LoVo (cell line): ENCODE results near the gene ALDH1L2.
A peak's percentile ranks its signal among the peaks of the same experiment; 100 is the strongest.

Experiments used
- DNase-seq: peaks from one replicate; pipeline ENCODE4 v3.0.0-alpha.2; 2016; ENCODE audit warnings: low spot score

The ALDH1L2 gene

DNA sequence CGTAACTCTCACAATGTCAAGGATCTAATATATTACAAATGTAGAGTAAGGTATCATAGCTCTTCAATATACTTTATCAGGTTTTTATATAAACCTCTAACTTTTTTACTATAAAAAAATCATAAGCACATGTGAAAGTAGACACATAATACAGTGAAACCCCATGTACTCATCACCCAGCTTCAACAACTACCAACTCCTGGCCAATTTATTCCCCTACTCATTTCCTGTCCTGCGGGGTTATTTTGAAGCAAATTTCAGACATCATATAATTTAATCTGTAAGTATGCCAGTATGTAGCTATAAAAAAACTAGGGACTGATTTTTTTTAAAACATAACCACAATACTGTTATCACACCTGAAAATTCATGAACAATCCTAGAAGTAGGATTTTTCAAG, 50.4 kb downstream of the ALDH1L2 start:
- DNase-seq, result no peak

DNA sequence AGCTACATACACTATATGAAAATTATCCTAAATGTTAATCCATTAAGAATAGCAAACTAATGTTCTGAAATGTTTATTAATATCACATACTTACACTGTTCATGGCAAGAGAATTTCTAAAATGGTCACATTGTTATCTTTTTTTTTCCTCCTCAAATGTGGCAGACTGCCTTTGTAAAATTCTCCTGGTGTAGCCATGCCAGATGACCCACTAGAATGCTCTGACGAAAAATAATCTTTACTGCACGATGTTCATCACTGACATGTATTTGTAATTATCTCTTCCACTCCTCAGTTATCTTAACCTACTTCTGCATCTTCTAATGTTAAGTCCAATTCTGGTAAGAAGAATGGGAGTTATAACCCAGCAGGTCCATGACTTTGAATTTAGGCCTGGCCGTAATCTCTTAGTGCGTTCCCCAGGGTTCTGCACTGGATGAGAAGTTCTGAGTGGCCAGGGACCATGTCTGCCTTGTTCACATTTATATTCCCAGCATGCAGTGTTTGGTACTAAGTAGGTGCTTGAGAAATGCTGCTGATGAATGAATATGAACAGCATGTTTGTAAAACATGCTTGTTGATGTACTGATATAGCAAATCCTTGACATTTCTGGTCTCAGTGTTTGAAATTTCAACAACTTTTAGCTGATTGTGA, 51.4 kb downstream of the ALDH1L2 start:
- no peak for DNase-seq

DNA sequence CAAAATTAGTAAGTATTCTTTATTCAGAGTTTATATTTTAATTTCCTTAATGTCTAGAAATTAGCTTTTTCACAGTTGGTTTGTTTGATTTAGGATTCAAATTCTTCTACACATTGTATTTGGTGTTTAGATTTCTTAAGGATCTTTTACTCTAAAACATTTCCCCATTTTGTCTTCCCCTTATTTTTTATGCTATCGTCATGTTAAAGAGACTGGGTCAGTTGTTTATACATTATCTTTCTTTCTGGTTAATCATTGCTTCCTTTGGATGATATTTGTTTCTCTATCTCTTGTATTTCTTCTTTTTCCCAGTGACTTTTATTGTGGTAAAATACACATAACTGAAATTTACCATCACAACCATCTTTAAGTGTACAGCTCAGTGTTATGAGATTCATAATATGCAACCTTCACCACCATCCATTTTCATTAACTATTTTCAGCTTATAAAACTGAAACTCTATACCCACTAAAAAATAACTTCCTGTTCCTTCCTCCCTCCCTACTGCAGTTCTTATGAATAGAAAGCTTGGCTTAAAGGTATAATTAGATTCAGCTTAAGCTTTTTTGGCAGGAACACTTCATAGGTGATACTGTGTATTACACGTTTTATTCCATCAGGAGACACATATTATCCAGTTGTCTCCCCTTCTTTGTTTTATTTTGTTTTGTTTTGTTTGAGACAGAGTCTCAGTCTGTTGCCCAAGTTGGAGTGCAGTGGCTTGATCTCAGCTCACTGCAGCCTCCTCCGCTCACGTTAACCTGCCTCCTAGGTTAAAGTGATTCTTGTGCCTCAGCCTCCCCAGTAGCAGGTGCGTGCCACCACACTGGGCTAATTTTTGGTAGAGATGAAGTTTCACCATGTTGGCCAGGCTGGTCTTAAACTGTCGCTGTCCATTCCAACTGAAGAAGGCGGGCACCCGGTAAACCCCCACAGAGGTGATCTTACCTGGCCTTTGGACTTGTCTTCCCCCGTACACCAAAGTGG, 53.1 kb downstream of the ALDH1L2 start:
- no peak for DNase-seq

DNA sequence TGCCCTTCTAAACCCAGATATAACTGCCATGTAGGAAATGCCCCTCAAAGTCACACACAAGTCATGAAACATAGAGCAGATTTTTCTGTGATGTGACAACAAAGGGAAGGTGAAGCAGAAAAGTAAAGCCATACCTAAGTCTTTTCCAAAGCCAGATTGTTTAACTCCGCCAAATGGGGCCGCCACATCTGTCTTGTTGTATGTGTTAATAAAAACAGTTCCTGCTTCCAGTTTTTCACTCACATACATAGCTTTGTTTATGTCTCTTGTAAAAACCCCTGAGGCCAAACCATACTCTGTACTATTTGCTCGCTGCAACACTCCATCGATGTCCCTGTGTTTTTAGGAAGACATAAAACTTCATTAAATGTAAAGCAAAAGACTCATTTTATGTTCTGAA, 57.8 kb downstream of the ALDH1L2 start:
- no peak for DNase-seq

DNA sequence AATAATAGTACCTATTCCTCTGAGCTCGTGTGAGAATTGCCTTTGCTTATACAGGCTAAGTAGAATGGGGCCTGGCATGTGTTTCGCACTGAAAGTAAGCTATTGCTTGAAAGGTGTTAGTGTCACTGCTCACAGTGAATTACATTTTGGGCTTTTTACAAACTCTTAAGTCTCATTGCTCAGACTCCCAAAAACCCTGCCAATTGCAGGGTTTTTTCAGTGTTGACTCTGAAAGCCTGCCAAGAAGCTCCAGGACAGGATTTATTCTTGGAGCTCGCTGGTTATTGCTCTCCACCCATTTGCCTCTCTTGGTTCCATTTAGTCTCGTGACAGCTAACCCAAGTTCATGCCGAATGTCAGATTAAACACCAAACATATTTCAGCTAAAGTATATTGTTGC, 58.4 kb downstream of the ALDH1L2 start:
- DNase-seq, result no peak

DNA sequence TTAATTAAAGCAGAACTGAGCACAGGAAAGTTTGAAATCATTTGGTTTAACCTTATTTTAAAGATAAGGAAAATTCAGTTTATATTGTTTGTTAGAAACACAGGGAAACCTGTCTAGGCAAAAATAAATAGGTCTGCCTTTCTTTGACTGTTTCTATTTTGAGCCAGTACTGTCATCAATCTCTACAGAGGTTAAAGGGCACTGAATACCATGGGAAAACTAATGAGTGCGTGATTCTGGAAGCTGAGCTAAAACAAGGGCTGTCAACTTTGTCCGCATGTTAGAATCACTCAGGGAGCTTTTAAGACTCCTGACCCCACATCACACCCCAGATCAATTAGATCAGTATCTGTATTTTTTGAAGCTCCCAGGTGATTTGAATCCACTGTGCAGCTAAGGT, 59.3 kb downstream of the ALDH1L2 start:
- DNase-seq, result no peak

DNA sequence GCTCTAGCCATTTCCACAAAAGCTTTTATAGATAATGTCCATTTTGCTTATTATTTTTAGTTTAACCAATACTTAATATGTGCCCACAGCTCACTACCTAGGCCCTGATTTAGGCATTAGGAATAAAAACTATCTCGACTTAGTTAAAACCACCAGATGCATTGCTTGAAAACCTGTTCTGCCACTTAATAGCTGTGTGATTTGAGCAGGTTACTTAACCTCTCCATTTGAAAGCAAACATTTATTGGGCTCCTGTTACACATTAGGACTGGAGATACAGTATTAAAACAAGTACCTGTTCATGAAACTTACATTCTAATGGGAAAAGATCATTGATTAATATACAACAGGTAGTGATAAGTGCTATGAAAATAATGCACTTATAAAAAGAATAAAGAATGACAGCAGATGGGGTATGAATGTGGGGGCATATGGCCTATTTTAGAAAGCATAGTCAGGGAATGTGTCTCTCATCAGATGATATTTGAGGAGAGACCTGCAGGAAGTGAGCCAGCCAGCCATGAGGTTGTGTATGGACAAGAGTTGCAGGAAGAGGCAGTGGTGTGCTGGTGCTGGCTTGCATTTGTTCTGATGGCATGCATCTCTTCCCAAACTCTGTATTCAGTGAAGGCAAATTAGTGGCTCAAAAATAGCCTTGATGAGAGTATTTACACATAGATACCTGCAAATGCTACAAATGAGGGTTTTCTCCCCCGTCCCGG, 63.9 kb downstream of the ALDH1L2 start:
- no peak for DNase-seq

DNA sequence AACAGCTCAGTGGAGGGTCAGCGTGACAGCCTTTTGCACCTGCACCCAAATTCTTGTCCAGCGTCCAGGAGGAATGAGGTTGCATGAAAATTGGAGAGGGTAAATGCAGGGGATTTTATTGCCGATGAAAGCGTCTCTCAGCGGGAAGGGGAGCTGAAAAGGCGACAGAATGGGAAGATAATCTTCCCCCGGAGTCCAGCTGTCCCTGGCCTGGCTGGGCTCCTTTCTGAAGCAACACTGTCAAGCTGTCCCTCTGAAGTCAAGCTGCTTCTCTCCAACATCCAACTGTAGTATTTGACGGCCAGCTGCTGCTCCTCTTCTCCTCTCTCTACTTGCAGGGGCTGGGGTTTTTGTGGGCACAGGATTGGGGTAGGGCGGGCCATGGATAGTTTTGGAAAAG, 65.5 kb downstream of the ALDH1L2 start:
- DNase-seq, result no peak

DNA sequence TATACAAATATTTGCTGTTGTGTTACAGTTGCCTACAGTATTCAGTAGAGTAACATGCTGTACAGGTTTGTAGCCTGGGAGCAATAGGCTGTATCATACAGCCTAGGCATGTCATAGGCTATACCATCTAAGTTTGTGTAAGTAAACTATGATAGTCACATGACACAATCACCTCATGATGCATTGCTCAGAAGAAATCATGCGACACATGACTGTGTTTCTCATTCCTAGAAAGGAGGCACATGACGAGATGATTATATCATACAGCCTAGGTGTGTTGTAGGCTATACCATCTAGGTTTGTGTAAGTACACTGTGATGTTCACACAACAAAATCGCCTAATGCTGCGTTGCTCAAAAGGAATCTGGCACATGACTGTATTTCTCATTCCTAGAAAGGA, 66.2 kb downstream of the ALDH1L2 start:
- DNase-seq, result no peak

DNA sequence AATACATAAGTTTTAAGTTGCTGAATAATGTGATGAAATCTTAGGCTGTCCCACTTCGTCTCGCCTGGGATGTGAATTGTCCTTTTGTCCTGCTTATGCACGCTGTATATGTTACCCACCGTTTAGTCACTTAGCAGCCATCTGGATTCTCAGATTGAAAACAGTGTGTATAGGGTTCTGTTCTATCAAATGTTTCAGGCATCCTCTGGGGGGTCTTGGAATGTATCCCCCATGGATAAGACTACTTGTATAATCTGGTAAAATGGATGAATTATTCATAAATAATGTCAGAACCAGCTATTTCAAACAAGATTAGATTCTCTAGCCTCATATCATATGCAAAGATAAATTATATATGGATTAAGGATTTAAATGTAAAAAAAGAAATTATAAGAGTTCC, 68.7 kb downstream of the ALDH1L2 start:
- DNase-seq, result no peak

DNA sequence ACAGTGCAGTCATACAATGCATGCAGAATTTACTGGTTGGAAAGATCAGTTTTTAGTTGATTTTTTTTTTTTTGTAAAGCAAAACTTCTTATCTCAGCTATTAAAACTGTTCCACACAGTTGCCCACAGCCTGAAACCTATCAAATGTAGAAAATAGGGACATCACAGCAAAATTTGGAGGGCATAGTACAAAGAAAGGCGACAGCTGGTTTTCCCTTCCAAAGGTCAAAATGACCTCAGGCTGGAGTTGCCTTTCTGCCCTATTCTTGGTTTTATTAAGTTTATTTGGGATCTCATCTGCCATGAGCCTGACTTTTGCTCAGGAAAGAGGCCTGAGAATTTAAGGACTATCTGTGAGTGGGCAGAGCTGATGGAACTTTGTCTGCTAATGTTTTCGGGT, 69.7 kb downstream of the ALDH1L2 start:
- no peak for DNase-seq

DNA sequence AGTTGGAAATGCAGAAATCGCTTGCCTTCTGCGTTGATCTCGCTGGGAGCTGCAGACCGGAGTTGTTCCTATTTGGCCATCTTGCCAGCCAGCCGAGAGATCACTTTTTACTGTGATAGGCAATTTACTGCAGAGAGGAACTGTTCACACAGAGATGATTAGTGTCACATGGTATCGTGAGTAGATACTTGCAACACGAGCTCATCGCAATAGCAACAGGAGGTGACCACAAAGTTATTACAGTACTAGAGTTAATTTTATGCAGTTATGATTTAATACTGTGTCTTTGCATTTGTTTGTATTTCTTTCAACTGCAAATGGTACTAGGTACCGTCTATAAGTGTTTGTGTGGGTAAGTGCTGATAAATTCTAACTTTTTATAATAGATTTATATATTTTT, 70.4 kb downstream of the ALDH1L2 start:
- DNase-seq, result peak; percentile 37

DNA sequence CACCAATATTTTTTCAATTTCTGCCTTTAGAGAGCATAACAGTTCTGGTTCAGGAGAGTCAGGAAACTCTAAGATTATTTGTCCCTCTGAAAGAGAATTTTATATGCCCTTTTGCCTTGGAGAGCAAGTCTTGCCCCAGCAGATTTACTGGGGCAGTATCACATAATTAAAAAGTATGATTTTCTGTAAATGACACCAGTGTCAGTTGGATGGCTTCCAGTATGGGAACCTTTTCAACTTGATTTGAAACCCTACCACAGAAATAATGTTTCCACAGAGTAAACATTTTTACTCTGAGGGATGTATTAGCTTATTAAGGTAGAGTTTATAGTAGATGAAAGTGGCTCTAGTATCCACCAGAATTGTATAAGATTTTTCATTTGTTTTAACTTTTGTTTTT, 82.8 kb downstream of the ALDH1L2 start:
- DNase-seq, result no peak

DNA sequence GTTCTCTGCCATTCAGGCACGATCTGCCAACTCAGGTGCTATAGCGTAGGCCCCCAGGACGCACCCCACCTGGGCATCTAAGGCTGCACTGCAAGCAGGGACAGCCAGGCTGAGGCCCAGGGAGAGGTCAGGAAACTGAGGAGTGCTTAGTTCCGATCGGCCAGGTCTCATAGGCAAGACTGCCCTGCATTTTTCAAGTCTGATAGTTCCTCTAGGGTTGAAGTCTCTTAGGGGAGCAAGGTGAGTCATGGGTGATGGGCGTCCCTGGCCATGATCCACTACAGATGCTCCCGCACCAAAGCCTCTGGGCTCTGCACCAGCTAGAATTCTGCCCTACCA, 84.9 kb downstream of the ALDH1L2 start:
- DNase-seq, result no peak

DNA sequence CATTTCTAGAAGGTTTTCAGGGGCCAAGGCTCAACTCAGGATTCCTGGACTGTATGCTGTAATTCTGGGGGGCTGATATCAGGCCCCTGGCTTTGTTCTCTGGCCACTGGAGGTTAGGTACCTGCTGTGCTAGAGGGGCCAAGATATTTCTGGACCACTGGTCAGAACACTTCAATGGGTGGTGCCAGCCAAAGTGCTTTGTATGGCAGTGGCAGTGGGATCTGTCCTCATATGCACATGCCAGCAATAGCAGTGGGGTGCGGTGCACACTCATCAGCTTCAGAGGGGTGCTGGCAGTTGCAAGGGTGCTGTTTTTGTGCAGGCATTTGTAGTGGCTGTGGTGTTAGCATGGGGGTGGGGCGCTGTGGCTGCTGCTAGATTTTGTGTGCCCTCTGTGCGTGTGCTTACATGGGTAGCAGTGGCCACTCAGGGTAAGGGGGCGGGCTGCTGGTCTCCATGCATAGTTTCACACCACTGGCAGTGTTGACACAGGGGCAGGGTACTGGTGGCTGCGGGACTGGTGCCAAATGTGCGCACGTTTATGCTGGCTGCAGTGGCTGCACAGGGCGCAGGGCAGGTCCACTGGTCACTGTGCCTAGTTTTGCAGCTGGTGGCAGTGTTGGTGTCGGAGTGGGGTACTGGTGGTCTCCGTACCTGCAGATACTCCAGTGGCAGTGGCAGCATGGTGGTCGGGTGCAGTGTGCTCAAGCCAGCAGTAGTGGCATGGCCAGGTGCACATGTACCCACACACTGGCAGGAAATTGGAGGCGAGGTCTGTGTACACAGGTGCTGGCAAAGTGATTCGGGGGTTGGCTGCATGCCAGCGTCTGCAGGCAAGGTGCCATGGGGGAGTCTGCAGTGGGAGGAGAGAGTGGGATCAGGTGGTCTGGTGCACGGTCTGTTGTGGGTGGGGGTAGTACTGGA, 85.6 kb downstream of the ALDH1L2 start:
- DNase-seq, result no peak

DNA sequence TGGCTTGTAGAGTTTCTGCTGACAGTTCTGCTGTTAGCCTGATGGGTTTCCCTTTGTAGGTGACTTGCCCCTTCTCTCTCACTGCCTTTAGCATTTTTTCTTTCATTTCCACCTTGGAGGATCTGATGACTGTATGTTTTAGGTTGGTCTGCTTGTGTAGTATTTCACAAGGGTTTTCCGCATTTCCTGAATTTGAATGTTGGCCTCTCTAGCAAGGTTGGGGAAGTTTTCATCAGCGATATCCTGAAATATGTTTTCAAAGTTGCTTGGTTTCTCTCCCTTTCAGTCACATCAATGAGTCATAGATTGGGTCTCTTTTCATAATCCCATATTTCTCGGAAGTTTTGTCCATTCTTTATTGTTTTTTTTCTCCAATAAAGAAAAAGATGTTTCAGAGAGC, 86.7 kb downstream of the ALDH1L2 start:
- no peak for DNase-seq

DNA sequence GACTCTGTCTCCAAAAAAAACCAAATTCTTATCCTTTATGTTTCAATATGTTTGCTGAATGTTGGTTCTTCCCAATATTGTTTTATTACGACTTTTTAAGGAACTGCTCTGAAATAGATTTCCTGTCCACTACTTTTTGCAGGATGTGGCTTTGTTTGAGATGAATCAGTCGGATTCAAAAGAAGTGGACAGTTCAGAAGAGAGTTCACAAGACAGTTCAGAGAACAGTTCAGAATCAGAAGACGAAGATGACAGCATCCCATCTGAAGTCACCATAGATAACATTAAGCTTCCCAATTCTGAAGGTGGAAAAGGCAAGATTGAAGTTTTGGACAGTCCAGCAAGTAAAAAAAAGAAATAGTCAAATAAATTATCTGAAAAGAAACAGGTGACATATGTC, 89.9 kb downstream of the ALDH1L2 start:
- no peak for DNase-seq

DNA sequence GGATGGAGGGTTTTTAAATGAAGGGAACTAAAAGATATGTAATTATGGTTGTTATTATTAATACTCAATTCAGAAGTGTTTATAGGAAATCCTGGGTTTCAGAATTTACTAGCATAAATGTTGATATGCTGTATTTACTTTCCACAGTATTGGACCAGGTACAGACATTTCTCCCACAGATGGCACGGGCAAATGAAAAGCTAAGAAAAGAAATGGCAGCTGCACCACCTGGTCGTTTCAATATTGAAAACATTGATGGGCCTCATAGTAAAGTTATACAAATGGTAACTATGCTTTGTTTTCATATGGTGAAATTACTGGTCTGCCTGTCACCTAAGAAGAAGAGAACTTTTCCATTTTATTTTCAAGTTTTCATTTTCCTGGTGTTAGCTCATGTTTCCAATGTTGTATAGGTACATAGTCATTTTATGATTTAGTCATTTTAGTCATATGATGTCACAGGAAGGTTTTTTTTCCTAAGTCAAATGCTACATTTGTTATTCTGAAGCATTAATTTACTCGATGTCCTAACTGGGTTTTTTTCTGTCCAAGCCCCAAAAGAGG, 92.6 kb downstream of the ALDH1L2 start:
- DNase-seq, result no peak

DNA sequence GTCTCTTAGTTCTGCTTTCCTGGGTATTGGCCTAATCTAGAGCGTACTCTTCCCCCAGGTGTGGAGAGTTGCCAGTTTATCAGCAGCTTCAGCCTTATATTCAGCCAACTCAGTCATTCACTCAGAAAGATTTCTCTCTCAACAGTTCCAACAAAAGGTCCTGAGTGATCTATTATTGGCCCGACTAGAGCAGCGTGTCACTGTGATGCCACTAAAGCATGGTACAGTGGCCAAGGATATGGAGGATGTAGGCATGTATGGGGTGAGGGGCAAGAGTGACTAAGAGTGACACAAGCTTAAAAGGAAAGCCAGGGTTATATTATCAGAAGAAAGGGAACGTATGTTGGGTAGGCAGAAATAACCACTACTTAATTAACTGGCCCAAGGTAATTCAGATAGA, 93.3 kb downstream of the ALDH1L2 start:
- DNase-seq, result no peak

DNA sequence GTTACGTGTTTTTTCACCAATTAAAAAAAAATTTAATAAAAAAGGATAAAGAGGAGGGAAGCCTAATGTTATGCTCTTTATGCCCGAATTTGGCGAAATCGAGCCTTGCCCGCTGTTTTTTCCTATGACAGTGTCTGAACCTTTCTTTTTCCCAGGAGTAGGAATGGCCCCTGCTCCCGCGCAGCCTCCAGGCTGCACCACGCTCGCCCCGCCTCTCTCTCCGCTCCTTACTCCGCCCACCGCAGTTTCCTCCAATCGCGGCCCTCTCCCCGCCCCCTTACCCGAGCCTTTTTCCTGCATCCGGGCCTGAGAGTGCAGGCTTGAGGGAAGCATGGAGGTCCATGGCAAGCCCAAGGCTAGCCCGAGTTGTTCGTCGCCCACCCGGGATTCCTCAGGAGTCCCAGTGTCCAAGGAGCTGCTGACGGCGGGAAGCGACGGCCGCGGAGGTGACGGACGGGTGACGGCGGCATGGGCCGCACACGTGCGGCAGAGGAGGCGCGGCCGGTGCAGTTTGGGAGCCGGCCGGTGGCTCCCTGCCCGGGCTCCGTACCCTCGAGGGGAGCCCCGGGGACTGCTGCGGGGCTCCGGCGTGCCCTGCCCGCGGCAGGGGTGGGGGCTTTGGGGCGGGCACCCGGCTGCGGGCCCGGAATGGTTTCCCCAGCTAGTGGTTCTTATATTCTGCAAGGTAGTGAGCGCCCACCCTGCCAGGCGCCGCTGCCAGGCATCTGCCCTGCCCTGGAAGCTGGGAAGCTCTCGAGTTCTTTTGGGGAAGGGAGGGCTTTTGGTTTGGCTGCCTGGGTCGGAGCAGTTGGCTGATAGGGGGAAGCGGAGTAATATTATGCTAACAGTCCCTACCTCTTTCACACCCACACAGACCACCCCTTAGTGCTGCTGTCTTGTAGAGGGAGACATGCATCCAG, 98.0 kb downstream of the ALDH1L2 start, which contains the start of gene NOPCHAP1:
Gene NOPCHAP1 (plus strand): TSS at position 295 of the 920 bp plus-strand sequence. CDS start 37 bp downstream, at position 332.
- DNase-seq, result peak; percentile 97
